Common myeloid progenitor, CD34-positive (primary cell): Measurements from ENCODE around the gene RINL.

Experiments used
- CTCF ChIA-PET: fragments of 350-600 bp; sonication (Branson Sonifier 250); formaldehyde crosslinking; loops from one replicate; lab custom pipeline; 2021; ENCODE audit warnings: antibody characterized with exemption; lab: Charles Lee
- POLR2A ChIA-PET: fragments of 350-600 bp; sonication (Branson Sonifier 250); formaldehyde crosslinking; loops from one replicate; lab custom pipeline; 2021; ENCODE audit warnings: antibody characterized with exemption; lab: Charles Lee
- DNase-seq, 3 donors: peaks; one replicate each; pipeline versions ENCODE4 v3.0.0 to v3.0.0-alpha.2; 2013
- H3K27ac ChIP-seq, 2 experiments: 1 replicate in 1 of 2; 2 replicates in 1 of 2; pipeline ENCODE4 v1.7.0; 2013; ENCODE audit warnings: inconsistent platforms in 2 of 2, low read length in 2 of 2, mild to moderate bottlenecking in 2 of 2, low read depth in 1 of 2, moderate library complexity in 1 of 2; ENCODE audit not compliant: severe bottlenecking in 2 of 2, insufficient read depth in 1 of 2, poor library complexity in 1 of 2
- H3K27me3 ChIP-seq, 5 experiments: replicated peaks in 2 of 5; 1 replicate in 3 of 5; 2 replicates in 2 of 5; pipeline versions ENCODE4 v1.6.1 to v1.7.0; 2013; ENCODE audit warnings: low read length in 4 of 5, mild to moderate bottlenecking in 2 of 5, moderate library complexity in 2 of 5, inconsistent platforms in 1 of 5; ENCODE audit not compliant: insufficient read depth in 5 of 5, control insufficient read depth in 4 of 5
- H3K36me3 ChIP-seq, 4 experiments: 1 replicate in 2 of 4; 2 replicates in 2 of 4; pipeline versions ENCODE4 v1.6.1 to v1.7.0; 2013; ENCODE audit warnings: low read length in 3 of 4, control low read depth in 1 of 4, mild to moderate bottlenecking in 1 of 4; ENCODE audit not compliant: control insufficient read depth in 4 of 4, insufficient read depth in 4 of 4
- H3K4me1 ChIP-seq, 4 experiments: 1 replicate in 3 of 4; 2 replicates in 1 of 4; pipeline versions ENCODE4 v1.6.1 to v1.7.1; 2013; ENCODE audit warnings: low read length in 3 of 4, mild to moderate bottlenecking in 3 of 4, control low read depth in 1 of 4, inconsistent platforms in 1 of 4, moderate library complexity in 1 of 4; ENCODE audit not compliant: control insufficient read depth in 4 of 4, insufficient read depth in 4 of 4; ENCODE audit errors: control extremely low read depth in 1 of 4
- H3K4me3 ChIP-seq, 7 experiments: 1 replicate in 4 of 7; 2 replicates in 3 of 7; pipeline versions ENCODE4 v1.5.1 to v1.7.0; 2013; ENCODE audit warnings: mild to moderate bottlenecking in 7 of 7, low read length in 6 of 7, moderate library complexity in 6 of 7, inconsistent platforms in 2 of 7, low read depth in 2 of 7, control low read depth in 1 of 7; ENCODE audit not compliant: insufficient read depth in 4 of 7, control insufficient read depth in 1 of 7; ENCODE audit errors: extremely low read depth in 1 of 7
- H3K9me3 ChIP-seq, 5 experiments: 1 replicate in 4 of 5; 2 replicates in 1 of 5; pipeline versions ENCODE4 v1.6.1 to v1.7.1; 2013; ENCODE audit warnings: low read length in 4 of 5, mild to moderate bottlenecking in 2 of 5, inconsistent platforms in 1 of 5, low read depth in 1 of 5, moderate library complexity in 1 of 5; ENCODE audit not compliant: control insufficient read depth in 4 of 5, insufficient read depth in 2 of 5; ENCODE audit errors: control extremely low read depth in 1 of 5
- WGBS: methylation state at CpG from one replicate; pipeline ENCODE4 v1.1.5; 2013; ENCODE audit not compliant: insufficient coverage; 5-methylcytosine and 5-hydroxymethylcytosine counted together

RINL gene

GRCh38 chr19:38844093-38844686 is 33.9 kb downstream of the RINL start:
- no peak for DNase-seq
- Histone ChIP-seq H3K9me3 (no peaks in the 10 kb centered on the region), H3K4me3 (no peak overlapping the region), H3K4me1 (peaks cover 6 to 18% (median 16%) of the 10 kb centered on the region in 4 experiments), H3K27ac (no peak overlapping the region), H3K27me3 (no peaks in the 10 kb centered on the region), H3K36me3 (peaks cover 30 to 94% (median 78%) of the 10 kb centered on the region in 4 experiments)
- ChIA-PET CTCF (interaction anchor here (0.7 to 1.4 kb wide), 3 partner anchors 9 to 44 kb away, joined by 3 read pairs; no protein-coding TSS in a partner anchor), POLR2A (interaction anchor here (0.7 kb wide), 1 partner anchor 12 kb away, joined by 5 read pairs; no protein-coding TSS in a partner anchor)
- WGBS: over 99% methylated on average over 10 of the region's 11 CpGs

- Histone ChIP-seq H3K27ac (no peak overlapping the region), H3K4me3 (no peak overlapping the region)
Measured at GRCh38 chr19:38843175-38843758, 34.8 kb downstream of the RINL start.

GRCh38 chr19:38842439-38843174 is 35.5 kb downstream of the RINL start:
- no peak overlapping the region for H3K4me3 ChIP-seq
- CTCF ChIA-PET: no interaction called here
- POLR2A ChIA-PET: interaction anchor here (0.6 kb wide), 1 partner anchor 51 kb away, joined by 3 read pairs; no protein-coding TSS in a partner anchor
- no peaks in the 10 kb centered on the region for H3K9me3 ChIP-seq
- WGBS: 93% methylated on average over 14 of the region's 17 CpGs
- no peak overlapping the region for H3K27ac ChIP-seq
- no peak for DNase-seq
- H3K27me3 ChIP-seq: no peaks in the 10 kb centered on the region
- peaks cover 38 to 99% (median 89%) of the 10 kb centered on the region in 4 experiments for H3K36me3 ChIP-seq
- H3K4me1 ChIP-seq: peaks cover 0 to 3% (median 1%) of the 10 kb centered on the region in 4 experiments

More at GRCh38 chr19:38843175-38843758, 34.8 kb downstream of the RINL start:
- Histone ChIP-seq H3K27me3 (no peaks in the 10 kb centered on the region), H3K9me3 (no peaks in the 10 kb centered on the region), H3K4me1 (peaks cover 0 to 9% (median 8%) of the 10 kb centered on the region in 4 experiments), H3K36me3 (peaks cover 35 to 96% (median 84%) of the 10 kb centered on the region in 4 experiments)
- POLR2A ChIA-PET: no interaction called here
- 100% methylated on average over 9 of the region's 9 CpGs for WGBS
- CTCF ChIA-PET: interaction anchor here (1.4 kb wide), 1 partner anchor 26 kb away, joined by 3 read pairs; no protein-coding TSS in a partner anchor
- DNase-seq: no peak

GRCh38 chr19:38841787-38842438 is 36.2 kb downstream of the RINL start:
- ChIA-PET POLR2A (interaction anchor here (0.6 kb wide), 1 partner anchor 52 kb away, joined by 3 read pairs; no protein-coding TSS in a partner anchor), CTCF (no interaction called here)
- H3K4me1 ChIP-seq: no peaks in the 10 kb centered on the region
- peak in 1 of 3 donors; percentile 38 for DNase-seq
- H3K27me3 ChIP-seq: no peaks in the 10 kb centered on the region
- H3K27ac ChIP-seq: no peak overlapping the region
- H3K36me3 ChIP-seq: peaks cover 42 to 99% (median 89%) of the 10 kb centered on the region in 4 experiments
- H3K4me3 ChIP-seq: no peak overlapping the region
- H3K9me3 ChIP-seq: no peaks in the 10 kb centered on the region
- 97% methylated on average over 10 of the region's 19 CpGs for WGBS

- H3K4me1 ChIP-seq: no peaks in the 10 kb centered on the region
- H3K4me3 ChIP-seq: no peak overlapping the region
- WGBS: 95% methylated on average over 8 of the region's 12 CpGs
- H3K9me3 ChIP-seq: no peaks in the 10 kb centered on the region
- no peaks in the 10 kb centered on the region for H3K27me3 ChIP-seq
- no peak overlapping the region for H3K27ac ChIP-seq
- ChIA-PET POLR2A (no interaction called here), CTCF (no interaction called here)
- no peak for DNase-seq
- peaks cover 41 to 97% (median 89%) of the 10 kb centered on the region in 4 experiments for H3K36me3 ChIP-seq
Measured at GRCh38 chr19:38841180-38841766, 36.8 kb downstream of the RINL start.

GRCh38 chr19:38840583-38840968 is 37.5 kb downstream of the RINL start:
- no peaks in the 10 kb centered on the region for H3K4me1 ChIP-seq
- H3K4me3 ChIP-seq: no peak overlapping the region
- H3K36me3 ChIP-seq: peaks cover 34 to 97% (median 87%) of the 10 kb centered on the region in 4 experiments
- POLR2A ChIA-PET: interaction anchor here (0.6 kb wide), 1 partner anchor 9 kb away, joined by 3 read pairs; no protein-coding TSS in a partner anchor
- 93% methylated on average over 4 of the region's 5 CpGs for WGBS
- H3K27ac ChIP-seq: no peak overlapping the region
- no peaks in the 10 kb centered on the region for H3K9me3 ChIP-seq
- DNase-seq: no peak
- CTCF ChIA-PET: interaction anchor here (1.2 to 1.4 kb wide), 2 partner anchors 9 to 67 kb away, joined by 3 to 4 read pairs; partner anchors contain the start of genes ECH1 and LGALS7
- H3K27me3 ChIP-seq: no peaks in the 10 kb centered on the region
